GM12864 (cell line): ENCODE data around the gene ANTXRL.

Source experiments
- DNase-seq: peaks from one replicate; pipeline ENCODE4 v3.0.0-alpha.2; 2011; ENCODE audit warnings: low read depth
- H3K4me3 ChIP-seq: 2 replicates; pipeline ENCODE4 v1.5.1; 2011; ENCODE audit warnings: mild to moderate bottlenecking, low read depth, low read length, control low read depth
- TF ChIP-seq, protein P1 (sequence below): IDR thresholded peaks from 2 replicates; pipeline ENCODE4 v1.5.1; 2011; ENCODE audit warnings: low read depth, mild to moderate bottlenecking, moderate library complexity, low read length, control low read depth, inconsistent platforms; ENCODE audit errors: missing control alignments

Gene ANTXRL

GRCh38 chr10:46285300-46285699, 1.5 kb upstream of the ANTXRL start:
- DNase-seq = no peak
- TF ChIP-seq, protein P1, sequence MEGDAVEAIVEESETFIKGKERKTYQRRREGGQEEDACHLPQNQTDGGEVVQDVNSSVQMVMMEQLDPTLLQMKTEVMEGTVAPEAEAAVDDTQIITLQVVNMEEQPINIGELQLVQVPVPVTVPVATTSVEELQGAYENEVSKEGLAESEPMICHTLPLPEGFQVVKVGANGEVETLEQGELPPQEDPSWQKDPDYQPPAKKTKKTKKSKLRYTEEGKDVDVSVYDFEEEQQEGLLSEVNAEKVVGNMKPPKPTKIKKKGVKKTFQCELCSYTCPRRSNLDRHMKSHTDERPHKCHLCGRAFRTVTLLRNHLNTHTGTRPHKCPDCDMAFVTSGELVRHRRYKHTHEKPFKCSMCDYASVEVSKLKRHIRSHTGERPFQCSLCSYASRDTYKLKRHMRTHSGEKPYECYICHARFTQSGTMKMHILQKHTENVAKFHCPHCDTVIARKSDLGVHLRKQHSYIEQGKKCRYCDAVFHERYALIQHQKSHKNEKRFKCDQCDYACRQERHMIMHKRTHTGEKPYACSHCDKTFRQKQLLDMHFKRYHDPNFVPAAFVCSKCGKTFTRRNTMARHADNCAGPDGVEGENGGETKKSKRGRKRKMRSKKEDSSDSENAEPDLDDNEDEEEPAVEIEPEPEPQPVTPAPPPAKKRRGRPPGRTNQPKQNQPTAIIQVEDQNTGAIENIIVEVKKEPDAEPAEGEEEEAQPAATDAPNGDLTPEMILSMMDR = no peak
- H3K4me3 ChIP-seq = no peak overlapping the region

GRCh38 chr10:46285966-46286620, 704 bp upstream of the ANTXRL start:
- H3K4me3 ChIP-seq = no peak overlapping the region
- TF ChIP-seq, protein P1 = no peak
- DNase-seq = no peak

GRCh38 chr10:46287846-46288477, 1.2 kb downstream of the ANTXRL start:
- H3K4me3 ChIP-seq = no peak overlapping the region
- TF ChIP-seq, protein P1 = no peak
- DNase-seq = no peak

DNA sequence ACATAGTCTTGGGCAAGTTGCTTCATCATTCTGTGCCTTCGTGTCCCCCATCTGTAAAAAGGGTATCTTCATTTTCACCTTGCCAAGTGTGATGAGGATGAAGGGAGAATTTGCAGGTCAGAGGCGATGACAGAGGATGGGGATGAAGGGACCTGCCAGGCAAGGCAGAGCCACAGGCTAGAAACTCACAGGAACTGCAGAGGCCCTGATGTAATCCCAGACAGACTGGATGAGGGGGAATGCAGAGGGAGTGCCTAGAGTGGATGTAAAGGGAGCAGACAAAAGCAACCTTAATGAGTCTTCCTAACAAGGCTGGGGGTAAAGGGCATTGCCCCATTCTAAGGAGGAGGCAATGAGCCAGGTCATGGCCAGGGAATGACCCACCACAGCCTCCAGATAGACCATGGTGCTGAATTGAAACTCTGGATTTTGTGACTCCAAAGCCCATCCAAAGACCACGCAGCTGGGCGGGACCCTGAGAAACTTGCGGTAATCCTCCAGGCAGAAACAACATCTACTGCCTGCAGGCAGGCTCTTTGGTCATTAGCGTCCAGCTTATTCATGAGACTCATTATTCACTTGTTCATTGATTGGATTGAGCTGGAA, 1.9 kb downstream of the ANTXRL start:
- DNase-seq = no peak
- H3K4me3 ChIP-seq = no peak overlapping the region
- TF ChIP-seq, protein P1 = no peak

DNA sequence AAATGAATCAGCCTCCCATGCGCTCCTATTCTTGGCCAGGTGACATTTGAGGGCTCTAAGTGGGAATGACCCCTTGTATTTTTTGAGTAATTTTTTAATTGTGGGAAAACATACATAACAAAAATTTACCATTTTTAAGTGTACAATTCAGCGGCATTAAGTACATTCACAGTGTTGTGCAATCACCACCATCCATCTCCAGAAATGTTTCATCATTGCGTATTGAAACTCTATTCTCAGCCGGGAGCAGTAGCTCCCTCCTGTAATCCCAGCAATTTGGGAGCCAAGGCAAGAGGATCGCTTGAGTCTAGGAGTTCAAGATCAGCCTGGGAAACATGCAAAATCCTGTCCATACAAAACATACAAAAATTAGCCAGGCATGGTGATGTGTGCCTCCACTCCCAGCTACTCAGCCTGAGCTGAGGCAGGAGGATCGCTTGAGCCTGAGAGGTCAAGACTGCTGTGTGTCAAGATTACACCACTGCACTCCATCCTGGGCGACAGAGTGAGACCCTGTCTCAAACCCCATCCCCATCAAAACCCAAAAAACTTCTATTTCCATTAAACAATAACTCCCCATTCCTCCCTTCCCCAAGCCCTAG, 2.5 kb downstream of the ANTXRL start:
- no peak overlapping the region for H3K4me3 ChIP-seq
- no peak for DNase-seq
- TF ChIP-seq, protein P1 = no peak

GRCh38 chr10:46290101-46290886, 3.5 kb downstream of the ANTXRL start:
- no peak overlapping the region for H3K4me3 ChIP-seq
- TF ChIP-seq, protein P1 = no peak
- no peak for DNase-seq
